Adrenal gland (tissue), 12 donors: Measurements from ENCODE around the gene CORO2A. TPM values are rescaled to one million over a fixed set of nuclear protein-coding genes. Genes with fewer than 3 reads are reported as not detected.

ENCODE experiments used
- DNase-seq, 7 donors: peaks; one replicate each; pipeline ENCODE4 v3.0.0-alpha.2; 2019 to 2020
- H3K27ac ChIP-seq, 5 donors: fragments of 200-600 bp; sonication (generic) in 4 of 5; 1 replicate in 3 of 5; 2 replicates in 2 of 5; pipeline versions ENCODE4 v1.5.1 to v1.8.0; 2016 to 2020; ENCODE audit warnings: mild to moderate bottlenecking in 1 of 5
- H3K27me3 ChIP-seq: fragments of 200-600 bp; 2 replicates; pipeline ENCODE4 v1.8.0; 2021
- H3K36me3 ChIP-seq, 2 donors: fragments of 200-600 bp; replicated peaks in 1 of 2; 1 replicate in 1 of 2; 2 replicates in 1 of 2; pipeline versions ENCODE4 v1.5.1 to v1.8.0; 2018 to 2022
- H3K4me1 ChIP-seq, 2 donors: fragments of 200-600 bp; replicated peaks in 1 of 2; 1 replicate in 1 of 2; 2 replicates in 1 of 2; pipeline versions ENCODE4 v1.5.1 to v1.8.0; 2018 to 2021
- H3K4me3 ChIP-seq, 4 donors: fragments of 200-600 bp; sonication (generic) in 3 of 4; one replicate each; pipeline ENCODE4 v1.5.1; 2016 to 2018
- H3K9me3 ChIP-seq, 3 donors: fragments of 200-600 bp; sonication (generic) in 1 of 3; replicated peaks in 1 of 3; 1 replicate in 2 of 3; 2 replicates in 1 of 3; pipeline versions ENCODE4 v1.5.1 to v1.8.0; 2016 to 2021
- POLR2A ChIP-seq, 2 donors: fragments of 450-650 bp; IDR thresholded peaks; one replicate each; pipeline ENCODE4 v1.6.1; 2017; ENCODE audit warnings: antibody characterized with exemption in 2 of 2, mild to moderate bottlenecking in 2 of 2, moderate library complexity in 1 of 2
- WGBS, 4 donors: extraction: QIAGEN DNeasy Blood & Tissue Kit in 2 of 4; methylation state at CpG; one replicate each; pipeline versions ENCODE4 v1.1.5 to v1.1.7; 2013 to 2017; 5-methylcytosine and 5-hydroxymethylcytosine counted together
- intact Hi-C, 2 donors: fragments of 100-400 bp; cut with DNase I; formaldehyde crosslinking; loops; one replicate each; pipeline versions ENCODE4 v1.14.1 to v1.15.0; 2022 to 2023
- polyA plus RNA-seq, 3 donors: library from polyadenylated mRNA; stranded (reverse); fragments of 200-250 nt in 2 of 3; fragments of 350-450 nt in 1 of 3; fragmentation: Illumina TruSeq in 1 of 3; extraction: RNeasy Lipid Tissue Mini Kit (QIAGEN cat#74804) in 1 of 3; gene quantifications; one replicate each; pipeline ENCODE4 v1.2.3, GENCODE V29; 2013 to 2014
- total RNA-seq, 9 donors: library from RNA; depleted of rRNA in 4 of 9; stranded (reverse); fragments of >200 nt in 4 of 9; fragments of 120-200 nt in 1 of 9; fragmentation: NEBNext Ultra II Directional in 1 of 9; extraction: Animal tissue kit (Norgen Biotek cat#: 25700) in 1 of 9; gene quantifications; one replicate each; pipeline versions ENCODE4 v1.1.0 to v1.2.4, GENCODE V29; 2013 to 2023
- TF ChIP-seq, protein P1 (sequence below), 6 experiments: fragments of 450-650 bp in 4 of 6; fragments of 200-600 bp in 2 of 6; sonication (generic) in 1 of 6; IDR thresholded peaks; 1 replicate in 5 of 6; 2 replicates in 1 of 6; pipeline versions ENCODE4 v1.5.1 to v1.8.0; 2016 to 2021; ENCODE audit warnings: antibody characterized with exemption in 6 of 6, mild to moderate bottlenecking in 2 of 6, moderate library complexity in 1 of 6
- donor health status: healthy with polysubstance abuse.
- donor health status: Bipolar disorder and iron deficiency.
- donor health status: DM: yes; HTN: yes; CAD: no.
- donor health status: DM: no; HTN: no; CAD: no.
- donor health status: DM: no; HTN: no; CAD: no.
- donor health status: DM: yes; HTN: yes; CAD: no.

The CORO2A gene
- total and polyA plus RNA-seq, 12 donors = 0.06 to 3.9 (median 1.2) TPM

DNA sequence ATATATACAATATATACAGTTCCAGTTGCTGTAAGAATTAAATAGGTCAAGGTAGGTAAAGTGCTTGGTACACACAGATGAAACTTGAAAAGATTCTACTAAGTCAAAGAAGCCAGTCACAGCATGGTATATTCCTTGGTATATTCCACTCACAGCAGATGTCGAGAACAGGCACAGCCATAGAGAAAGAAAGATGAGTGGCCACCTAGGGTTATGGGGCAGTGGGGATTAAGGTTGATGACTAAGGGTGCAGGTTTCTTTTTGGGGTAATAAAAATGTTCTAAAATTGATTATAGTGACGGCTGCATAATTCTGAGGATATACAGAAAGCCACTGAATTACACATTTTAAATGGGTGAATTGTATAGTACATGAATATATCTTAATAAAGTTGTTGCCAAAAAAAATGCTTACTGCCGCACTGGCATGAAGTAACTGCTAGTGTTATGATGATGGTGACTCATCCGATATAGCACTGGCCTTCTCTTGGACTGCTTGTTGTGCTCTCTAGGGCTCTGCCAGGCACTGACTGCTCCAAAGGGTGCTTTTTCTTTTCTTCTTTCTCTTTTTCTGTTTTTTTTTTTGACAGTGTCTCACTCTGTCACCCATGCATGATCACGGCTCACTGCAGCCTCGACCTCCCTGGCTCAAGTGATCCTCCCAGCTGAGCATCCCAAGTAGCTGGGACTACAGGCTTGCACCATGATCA lies 39.5 kb upstream of the CORO2A start:
- 47 to 56% (median 50%) methylated on average over 6 of the region's 6 CpGs for WGBS, 4 donors
- intact Hi-C loops = no loop called here
- DNase-seq = peak in 6 of 7 donors; percentile 48 to 70 (median 52)
- no peaks in the 10 kb centered on the region for H3K27me3 ChIP-seq
- TF ChIP-seq, protein P1, sequence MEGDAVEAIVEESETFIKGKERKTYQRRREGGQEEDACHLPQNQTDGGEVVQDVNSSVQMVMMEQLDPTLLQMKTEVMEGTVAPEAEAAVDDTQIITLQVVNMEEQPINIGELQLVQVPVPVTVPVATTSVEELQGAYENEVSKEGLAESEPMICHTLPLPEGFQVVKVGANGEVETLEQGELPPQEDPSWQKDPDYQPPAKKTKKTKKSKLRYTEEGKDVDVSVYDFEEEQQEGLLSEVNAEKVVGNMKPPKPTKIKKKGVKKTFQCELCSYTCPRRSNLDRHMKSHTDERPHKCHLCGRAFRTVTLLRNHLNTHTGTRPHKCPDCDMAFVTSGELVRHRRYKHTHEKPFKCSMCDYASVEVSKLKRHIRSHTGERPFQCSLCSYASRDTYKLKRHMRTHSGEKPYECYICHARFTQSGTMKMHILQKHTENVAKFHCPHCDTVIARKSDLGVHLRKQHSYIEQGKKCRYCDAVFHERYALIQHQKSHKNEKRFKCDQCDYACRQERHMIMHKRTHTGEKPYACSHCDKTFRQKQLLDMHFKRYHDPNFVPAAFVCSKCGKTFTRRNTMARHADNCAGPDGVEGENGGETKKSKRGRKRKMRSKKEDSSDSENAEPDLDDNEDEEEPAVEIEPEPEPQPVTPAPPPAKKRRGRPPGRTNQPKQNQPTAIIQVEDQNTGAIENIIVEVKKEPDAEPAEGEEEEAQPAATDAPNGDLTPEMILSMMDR (IDR thresholded peaks at IDR 0.05) = no peak
- TF ChIP-seq POLR2A (IDR thresholded peaks at IDR 0.05) = no peak
- H3K36me3 ChIP-seq = peaks cover 0 to 14% of the 10 kb centered on the region in 2 donors
- peaks cover 0 to 4% of the 10 kb centered on the region in 2 donors for H3K4me1 ChIP-seq
- H3K9me3 ChIP-seq = no peaks in the 10 kb centered on the region
- no peak overlapping the region for H3K27ac ChIP-seq
- H3K4me3 ChIP-seq = no peak overlapping the region

DNA sequence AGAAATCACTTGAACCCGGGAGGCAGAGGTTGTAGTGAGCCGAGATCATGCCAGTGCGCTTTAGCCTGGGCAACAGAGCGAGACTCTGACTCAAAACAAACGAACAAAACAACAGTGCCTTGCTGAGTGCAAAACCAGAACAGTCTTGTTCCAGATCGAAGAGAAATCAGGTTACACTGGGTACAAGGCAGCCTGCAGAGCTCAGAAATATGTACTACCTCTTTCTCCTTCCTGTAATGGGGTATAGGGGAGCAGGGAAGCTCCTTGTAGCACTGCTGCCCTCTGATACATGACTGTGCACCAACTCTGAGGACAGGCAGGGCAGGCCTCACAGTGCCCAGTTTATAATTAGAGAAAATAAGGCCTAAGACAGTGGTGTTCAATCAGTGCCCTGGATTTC lies 38.4 kb upstream of the CORO2A start:
- H3K9me3 ChIP-seq = no peaks in the 10 kb centered on the region

DNA sequence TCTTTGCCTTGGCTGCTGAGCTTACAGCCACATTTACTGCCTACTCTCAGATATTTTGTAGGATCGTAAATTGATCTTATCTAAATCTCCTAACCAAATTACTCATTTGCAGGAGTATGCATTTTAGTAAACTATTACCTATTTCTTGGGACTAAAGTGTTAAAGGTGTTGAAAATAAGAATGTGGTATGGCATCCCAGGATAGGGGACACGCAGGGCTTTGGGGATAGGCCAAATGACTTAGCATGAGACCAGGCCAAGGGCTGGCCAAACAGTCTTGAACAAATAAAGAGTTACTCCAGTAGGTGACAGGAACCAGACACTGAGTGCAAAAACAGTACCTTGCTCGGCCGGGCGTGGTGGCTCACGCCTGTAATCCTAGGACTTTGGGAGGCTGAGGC lies 37.9 kb upstream of the CORO2A start:
- no peak for DNase-seq
- H3K4me1 ChIP-seq = peaks cover 0 to 4% of the 10 kb centered on the region in 2 donors
- H3K4me3 ChIP-seq = no peak overlapping the region
- intact Hi-C loops = no loop called here
- no peaks in the 10 kb centered on the region for H3K9me3 ChIP-seq
- H3K27ac ChIP-seq = no peak overlapping the region
- peaks cover 0 to 14% of the 10 kb centered on the region in 2 donors for H3K36me3 ChIP-seq
- WGBS, 4 donors = 93 to 97% (median 95%) methylated on average over 6 of the region's 6 CpGs
- no peak for TF ChIP-seq POLR2A (IDR thresholded peaks at IDR 0.05)
- TF ChIP-seq, protein P1 (IDR thresholded peaks at IDR 0.05) = no peak
- no peaks in the 10 kb centered on the region for H3K27me3 ChIP-seq

More for the DNA sequence above, 38.4 kb upstream of the CORO2A start:
- intact Hi-C loops = no loop called here
- Histone ChIP-seq H3K4me1 (peaks cover 0 to 4% of the 10 kb centered on the region in 2 donors), H3K27me3 (no peaks in the 10 kb centered on the region), H3K4me3 (no peak overlapping the region), H3K27ac (no peak overlapping the region), H3K36me3 (peaks cover 0 to 14% of the 10 kb centered on the region in 2 donors)
- no peak for DNase-seq
- TF ChIP-seq, protein P1 (IDR thresholded peaks at IDR 0.05) = no peak
- TF ChIP-seq POLR2A (IDR thresholded peaks at IDR 0.05) = no peak
- WGBS, 4 donors = 91 to 95% (median 94%) methylated on average over 6 of the region's 6 CpGs

DNA sequence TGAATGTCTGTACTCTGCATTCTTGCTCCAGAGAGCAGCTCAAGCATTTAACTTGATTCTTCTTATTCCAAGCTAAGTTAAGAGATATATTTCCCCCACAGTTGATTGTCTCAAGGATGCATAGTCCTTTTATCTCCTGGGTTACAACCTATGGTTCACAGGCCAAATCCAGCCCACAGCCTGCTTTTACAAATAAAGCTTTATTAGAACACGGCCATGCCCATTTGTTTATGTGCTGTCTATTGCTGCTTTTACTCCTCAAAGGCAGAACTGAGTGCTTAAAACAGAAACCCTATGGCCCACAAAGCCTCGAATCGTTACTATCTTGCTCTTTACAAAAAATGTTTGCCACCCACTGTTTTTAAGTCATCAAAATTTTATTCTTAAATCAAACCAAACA lies 37.2 kb upstream of the CORO2A start:
- Histone ChIP-seq H3K4me1 (peaks cover 0 to 4% of the 10 kb centered on the region in 2 donors), H3K27ac (no peak overlapping the region), H3K4me3 (no peak overlapping the region), H3K27me3 (no peaks in the 10 kb centered on the region), H3K36me3 (peaks cover 0 to 14% of the 10 kb centered on the region in 2 donors), H3K9me3 (no peaks in the 10 kb centered on the region)
- DNase-seq = no peak
- intact Hi-C loops = no loop called here
- 91 to 97% (median 95%) methylated on average over 3 of the region's 3 CpGs for WGBS, 4 donors
- TF ChIP-seq, protein P1 (IDR thresholded peaks at IDR 0.05) = no peak
- no peak for TF ChIP-seq POLR2A (IDR thresholded peaks at IDR 0.05)
